Measurements from ENCODE around the gene MMP8. TPM values are rescaled to one million over a fixed set of nuclear protein-coding genes. Genes with fewer than 3 reads are reported as not detected.

MMP8 gene
- total RNA-seq, 1 experiment from 2014 or later = not detected

DNA sequence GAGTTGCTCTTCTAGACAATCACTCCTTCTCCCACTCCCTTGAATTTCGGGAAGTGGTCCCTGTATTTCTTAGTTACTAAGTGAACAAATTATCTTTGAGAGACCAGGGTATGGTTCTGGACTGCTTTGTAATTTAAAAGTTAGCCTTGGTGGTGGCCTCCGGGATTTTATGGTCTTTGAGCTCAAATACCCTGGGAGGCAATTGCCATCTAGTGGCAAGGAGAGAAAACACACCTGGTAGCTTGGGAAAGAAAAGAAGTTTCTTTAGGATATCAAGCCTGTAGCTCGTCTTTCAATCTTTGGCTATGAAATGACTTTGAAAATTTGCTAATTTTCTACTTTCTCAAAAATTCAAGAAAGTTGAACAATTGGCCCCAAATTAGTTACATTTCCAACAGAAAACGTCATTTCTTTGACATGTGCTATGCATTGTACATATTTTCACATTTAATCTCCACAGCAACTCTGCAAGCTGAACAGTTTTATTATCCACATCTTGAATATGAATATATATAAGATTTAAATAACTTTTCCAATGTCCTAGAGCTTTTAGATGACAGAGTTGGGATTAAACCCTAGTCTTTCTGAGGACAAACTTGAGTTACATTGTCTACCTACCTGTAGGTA is 58.3 kb downstream of the MMP8 start:
- BruUV-seq (replicated peaks) = no TSS peak
- Histone ChIP-seq H3K4me3 (replicated peaks in 1 of 2; ENCODE audit: low read depth in 1 of 2, low read length in 2 of 2) (no peak overlapping the region; a peak in 1 of 4 replicates), H3K9me2 (ENCODE audit: insufficient read depth) (no peaks in the 10 kb centered on the region), H2AFZ (ENCODE audit: low read depth, low read length, poor library complexity, severe bottlenecking) (peak overlapping the region; percentile 92), H3K36me3 (ENCODE audit: control insufficient read depth in 1 of 2, insufficient read depth in 2 of 2, low read length in 2 of 2) (no peaks in the 10 kb centered on the region), H3K9ac (ENCODE audit: low read length) (no peak overlapping the region), H3K4me2 (ENCODE audit: low read length) (peak overlapping the region; percentile 42; the same call in 1 of the 2 replicates), H3K9me3 (ENCODE audit: control insufficient read depth in 1 of 2, insufficient read depth in 1 of 2, low read depth in 1 of 2, low read length in 2 of 2) (no peaks in the 10 kb centered on the region), H3K4me1 (ENCODE audit: control insufficient read depth in 1 of 2, insufficient read depth in 2 of 2, low read length in 2 of 2) (peaks cover 0 to 12% of the 10 kb centered on the region in 2 experiments; a peak in 1 of 4 replicates), H4K20me1 (ENCODE audit: insufficient read depth) (no peaks in the 10 kb centered on the region), H3K79me2 (ENCODE audit: insufficient read depth, low read length) (no peaks in the 10 kb centered on the region), H3K27ac (ENCODE audit: low read depth, low read length) (no peak overlapping the region), H3K27me3 (ENCODE audit: insufficient read depth, low read length) (no peaks in the 10 kb centered on the region)
- RAD21 ChIA-PET (ENCODE audit: low non-redundant PET in 1 of 2, low total read pairs in 2 of 2, uncharacterized antibody in 2 of 2, unreplicated experiment in 2 of 2) = interaction anchor here (0.6 to 1.3 kb wide), 8 partner anchors 59 to 806 kb away, joined by 3 to 12 read pairs (median 4); no protein-coding TSS in a partner anchor
- ATAC-seq (peak; percentile 74), DNase-seq (ENCODE audit: low read depth, low spot score) (peak; percentile 37)
- CTCF ChIA-PET = interaction anchor here (0.5 to 2.5 kb wide), 42 partner anchors 9 to 906 kb away, joined by 3 to 34 read pairs (median 4); no protein-coding TSS in a partner anchor
- POLR2A ChIA-PET = interaction anchor here (0.9 to 1.0 kb wide), 2 partner anchors 325 to 372 kb away, joined by 3 read pairs; no protein-coding TSS in a partner anchor
- intact Hi-C loops (cut with micrococcal nuclease) = loop anchor here (1.0 to 5.0 kb wide), 5 partner anchors 172 to 804 kb away; no protein-coding TSS in a partner anchor
- TF ChIP-seq, protein P1, sequence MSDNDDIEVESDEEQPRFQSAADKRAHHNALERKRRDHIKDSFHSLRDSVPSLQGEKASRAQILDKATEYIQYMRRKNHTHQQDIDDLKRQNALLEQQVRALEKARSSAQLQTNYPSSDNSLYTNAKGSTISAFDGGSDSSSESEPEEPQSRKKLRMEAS (IDR thresholded peaks at IDR 0.05) = no peak
- TF ChIP-seq TCF7L2 (IDR thresholded peaks at IDR 0.05; ENCODE audit: borderline replicate concordance, extremely low read depth, insufficient read depth, insufficient read length) = no peak
- peak; percentile 92 for TF ChIP-seq RAD21 (IDR thresholded peaks at IDR 0.05; ENCODE audit: low read depth)
- TF ChIP-seq, protein P2, sequence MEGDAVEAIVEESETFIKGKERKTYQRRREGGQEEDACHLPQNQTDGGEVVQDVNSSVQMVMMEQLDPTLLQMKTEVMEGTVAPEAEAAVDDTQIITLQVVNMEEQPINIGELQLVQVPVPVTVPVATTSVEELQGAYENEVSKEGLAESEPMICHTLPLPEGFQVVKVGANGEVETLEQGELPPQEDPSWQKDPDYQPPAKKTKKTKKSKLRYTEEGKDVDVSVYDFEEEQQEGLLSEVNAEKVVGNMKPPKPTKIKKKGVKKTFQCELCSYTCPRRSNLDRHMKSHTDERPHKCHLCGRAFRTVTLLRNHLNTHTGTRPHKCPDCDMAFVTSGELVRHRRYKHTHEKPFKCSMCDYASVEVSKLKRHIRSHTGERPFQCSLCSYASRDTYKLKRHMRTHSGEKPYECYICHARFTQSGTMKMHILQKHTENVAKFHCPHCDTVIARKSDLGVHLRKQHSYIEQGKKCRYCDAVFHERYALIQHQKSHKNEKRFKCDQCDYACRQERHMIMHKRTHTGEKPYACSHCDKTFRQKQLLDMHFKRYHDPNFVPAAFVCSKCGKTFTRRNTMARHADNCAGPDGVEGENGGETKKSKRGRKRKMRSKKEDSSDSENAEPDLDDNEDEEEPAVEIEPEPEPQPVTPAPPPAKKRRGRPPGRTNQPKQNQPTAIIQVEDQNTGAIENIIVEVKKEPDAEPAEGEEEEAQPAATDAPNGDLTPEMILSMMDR (IDR thresholded peaks at IDR 0.05 in 2 of 3, conservative IDR thresholded peaks at IDR 0.05 in 1 of 3; ENCODE audit: borderline replicate concordance in 1 of 3, insufficient read depth in 1 of 3, low read depth in 2 of 3, low read length in 2 of 3) = peak; percentile 82 to 92 (median 91)
- TF ChIP-seq EZH2 (IDR thresholded peaks at IDR 0.05) = no peak
- no peak for TF ChIP-seq CEBPB (IDR thresholded peaks at IDR 0.05; ENCODE audit: low read depth)
- no peak for TF ChIP-seq ZNF274 (IDR thresholded peaks at IDR 0.05; ENCODE audit: low read depth, low read length)
- TF ChIP-seq, protein P3, sequence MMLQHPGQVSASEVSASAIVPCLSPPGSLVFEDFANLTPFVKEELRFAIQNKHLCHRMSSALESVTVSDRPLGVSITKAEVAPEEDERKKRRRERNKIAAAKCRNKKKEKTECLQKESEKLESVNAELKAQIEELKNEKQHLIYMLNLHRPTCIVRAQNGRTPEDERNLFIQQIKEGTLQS (IDR thresholded peaks at IDR 0.05) = no peak
- no peak for TF ChIP-seq SRF (IDR thresholded peaks at IDR 0.05; ENCODE audit: low read depth)
- no peak for TF ChIP-seq ZFX (IDR thresholded peaks at IDR 0.05)
- no peak for TF ChIP-seq FOSL1 (IDR thresholded peaks at IDR 0.05; ENCODE audit: low read depth)
- no peak for TF ChIP-seq SIN3A (IDR thresholded peaks at IDR 0.05; ENCODE audit: low read depth)
- TF ChIP-seq POLR2AphosphoS5 (IDR thresholded peaks at IDR 0.05; ENCODE audit: low read depth, low read length) = no peak
- no peak for TF ChIP-seq POLR2A (IDR thresholded peaks at IDR 0.05; ENCODE audit: borderline replicate concordance, extremely low read depth, insufficient read depth, insufficient read length)
- no peak for TF ChIP-seq SP1 (IDR thresholded peaks at IDR 0.05; ENCODE audit: low read depth)
- TF ChIP-seq EGR1 (IDR thresholded peaks at IDR 0.05; ENCODE audit: low read depth) = no peak
- TF ChIP-seq EZH2phosphoT487 (IDR thresholded peaks at IDR 0.05; ENCODE audit: borderline replicate concordance) = no peak
- 0 out of 2 replicates have a peak, but pooled peaks have one; percentile 19 for TF ChIP-seq CBX3 (IDR thresholded peaks at IDR 0.05; ENCODE audit: low read depth)
- TF ChIP-seq, protein P4, sequence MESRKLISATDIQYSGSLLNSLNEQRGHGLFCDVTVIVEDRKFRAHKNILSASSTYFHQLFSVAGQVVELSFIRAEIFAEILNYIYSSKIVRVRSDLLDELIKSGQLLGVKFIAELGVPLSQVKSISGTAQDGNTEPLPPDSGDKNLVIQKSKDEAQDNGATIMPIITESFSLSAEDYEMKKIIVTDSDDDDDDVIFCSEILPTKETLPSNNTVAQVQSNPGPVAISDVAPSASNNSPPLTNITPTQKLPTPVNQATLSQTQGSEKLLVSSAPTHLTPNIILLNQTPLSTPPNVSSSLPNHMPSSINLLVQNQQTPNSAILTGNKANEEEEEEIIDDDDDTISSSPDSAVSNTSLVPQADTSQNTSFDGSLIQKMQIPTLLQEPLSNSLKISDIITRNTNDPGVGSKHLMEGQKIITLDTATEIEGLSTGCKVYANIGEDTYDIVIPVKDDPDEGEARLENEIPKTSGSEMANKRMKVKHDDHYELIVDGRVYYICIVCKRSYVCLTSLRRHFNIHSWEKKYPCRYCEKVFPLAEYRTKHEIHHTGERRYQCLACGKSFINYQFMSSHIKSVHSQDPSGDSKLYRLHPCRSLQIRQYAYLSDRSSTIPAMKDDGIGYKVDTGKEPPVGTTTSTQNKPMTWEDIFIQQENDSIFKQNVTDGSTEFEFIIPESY (IDR thresholded peaks at IDR 0.05; ENCODE audit: extremely low read depth, insufficient replicate concordance, low read length) = no peak
- TF ChIP-seq YY1 (IDR thresholded peaks at IDR 0.05; ENCODE audit: extremely low read depth, insufficient replicate concordance, low read depth, low read length) = no peak

All from HCT116 (cell line).